ENCODE measurements around the gene VAV1.
A peak's percentile ranks its signal among the peaks of the same experiment; 100 is the strongest.

The VAV1 gene

GRCh38 chr19:6891761-6892385 is 119.4 kb downstream of the VAV1 start:
- no peak overlapping the region for H3K4me3 ChIP-seq (ENCODE audit: low read depth, low read length)
- TF ChIP-seq CTCF (IDR thresholded peaks at IDR 0.05; ENCODE audit: low read depth, low read length) = no peak
- TF ChIP-seq POLR2A (IDR thresholded peaks at IDR 0.05; ENCODE audit: extremely low read depth, insufficient read length) = no peak
- TF ChIP-seq MYC (IDR thresholded peaks at IDR 0.05; ENCODE audit: low read depth, low read length) = peak; percentile 73
- peak; percentile 77 for TF ChIP-seq MAX (IDR thresholded peaks at IDR 0.05; ENCODE audit: low read depth, low read length)
- DNase-seq (ENCODE audit: low read depth) = peak; percentile 86

GRCh38 chr19:6894313-6894712 is 121.8 kb downstream of the VAV1 start:
- DNase-seq (ENCODE audit: low read depth) = no peak
- no peak overlapping the region for H3K4me3 ChIP-seq (ENCODE audit: low read depth, low read length)
- TF ChIP-seq CTCF (IDR thresholded peaks at IDR 0.05; ENCODE audit: low read depth, low read length) (no peak), MYC (IDR thresholded peaks at IDR 0.05; ENCODE audit: low read depth, low read length) (no peak), POLR2A (IDR thresholded peaks at IDR 0.05; ENCODE audit: extremely low read depth, insufficient read length) (no peak), MAX (IDR thresholded peaks at IDR 0.05; ENCODE audit: low read depth, low read length) (no peak)

GRCh38 chr19:6903446-6903845 is 130.9 kb downstream of the VAV1 start:
- no peak for TF ChIP-seq POLR2A (IDR thresholded peaks at IDR 0.05; ENCODE audit: extremely low read depth, insufficient read length)
- no peak for TF ChIP-seq MYC (IDR thresholded peaks at IDR 0.05; ENCODE audit: low read depth, low read length)
- TF ChIP-seq CTCF (IDR thresholded peaks at IDR 0.05; ENCODE audit: low read depth, low read length) = no peak
- no peak for TF ChIP-seq MAX (IDR thresholded peaks at IDR 0.05; ENCODE audit: low read depth, low read length)

GRCh38 chr19:6906559-6907060 is 134.1 kb downstream of the VAV1 start:
- DNase-seq (ENCODE audit: low read depth) = no peak
- TF ChIP-seq MYC (IDR thresholded peaks at IDR 0.05; ENCODE audit: low read depth, low read length) (no peak), POLR2A (IDR thresholded peaks at IDR 0.05; ENCODE audit: extremely low read depth, insufficient read length) (no peak), MAX (IDR thresholded peaks at IDR 0.05; ENCODE audit: low read depth, low read length) (no peak), CTCF (IDR thresholded peaks at IDR 0.05; ENCODE audit: low read depth, low read length) (no peak)

More at GRCh38 chr19:6903446-6903845, 130.9 kb downstream of the VAV1 start:
- no peak overlapping the region for H3K4me3 ChIP-seq (ENCODE audit: low read depth, low read length)
- no peak for DNase-seq (ENCODE audit: low read depth)

More at GRCh38 chr19:6906559-6907060, 134.1 kb downstream of the VAV1 start:
- H3K4me3 ChIP-seq (ENCODE audit: low read depth, low read length) = no peak overlapping the region
